Right lobe of liver (tissue), 6 donors: Measurements from ENCODE around the gene TNP2. TPM values are rescaled to one million over a fixed set of nuclear protein-coding genes. Genes with fewer than 3 reads are reported as not detected.
A peak's percentile ranks its signal among the peaks of the same experiment; 100 is the strongest.

Experiments used
- ATAC-seq, 4 donors: fragments of 200-7000 bp; cut with Tn5 transposase; one replicate each; pipeline ENCODE4 v1.9.1; 2020; ENCODE audit warnings: mild to moderate bottlenecking in 4 of 4, moderate library complexity in 4 of 4
- DNase-seq, 3 donors: peaks; one replicate each; pipeline ENCODE4 v3.0.0-alpha.2; 2020
- H3K27ac ChIP-seq, 3 donors: fragments of 200-600 bp; one replicate each; pipeline ENCODE4 v1.8.0; 2022
- H3K27me3 ChIP-seq, 2 donors: fragments of 200-600 bp; one replicate each; pipeline ENCODE4 v1.8.0; 2022
- H3K36me3 ChIP-seq, 4 donors: fragments of 200-600 bp; sonication (generic) in 1 of 4; one replicate each; pipeline versions ENCODE4 v1.5.1 to v1.8.0; 2017 to 2022; ENCODE audit warnings: control low read depth in 1 of 4
- H3K4me1 ChIP-seq, 4 donors: fragments of 200-600 bp; sonication (generic) in 1 of 4; one replicate each; pipeline versions ENCODE4 v1.5.1 to v1.8.0; 2017 to 2022; ENCODE audit warnings: control low read depth in 1 of 4
- H3K4me3 ChIP-seq, 3 donors: fragments of 200-600 bp; one replicate each; pipeline ENCODE4 v1.8.0; 2022
- H3K9me3 ChIP-seq, 4 donors: fragments of 200-600 bp; sonication (generic) in 1 of 4; one replicate each; pipeline versions ENCODE4 v1.5.1 to v1.8.0; 2017 to 2022; ENCODE audit warnings: control low read depth in 1 of 4
- CTCF ChIP-seq, 4 donors: fragments of 200-600 bp in 3 of 4; fragments of 450-650 bp in 1 of 4; IDR thresholded peaks; one replicate each; pipeline versions ENCODE4 v1.5.1 to v1.8.0; 2016 to 2022; ENCODE audit warnings: antibody characterized with exemption in 4 of 4, mild to moderate bottlenecking in 2 of 4
- POLR2A ChIP-seq: fragments of 450-650 bp; IDR thresholded peaks from one replicate; pipeline ENCODE4 v1.6.1; 2017; ENCODE audit warnings: antibody characterized with exemption, mild to moderate bottlenecking
- WGBS: methylation state at CpG from one replicate; pipeline ENCODE4 v1.1.6; 2018; ENCODE audit warnings: low coverage, low lambda C conversion rate; ENCODE audit not compliant: insufficient coverage; ENCODE audit errors: missing lambda C conversion rate; 5-methylcytosine and 5-hydroxymethylcytosine counted together
- intact Hi-C, 2 donors: fragments of 100-400 bp; cut with DNase I; formaldehyde crosslinking; loops; one replicate each; pipeline versions ENCODE4 v1.11.2 to v1.14.1; 2022
- total RNA-seq, 6 experiments: library from RNA; depleted of rRNA in 2 of 6; stranded (reverse); fragments of >200 nt in 2 of 6; fragmentation: NEBNext Ultra II Directional in 3 of 6; extraction: Animal tissue kit (Norgen Biotek cat#: 25700) in 3 of 6; gene quantifications; one replicate each; pipeline versions ENCODE4 v1.1.0 to v1.2.4, GENCODE V29; 2016 to 2023
- donor health status: DM: no; HTN: yes; CAD: no.
- donor health status: DM: no; HTN: no; CAD: no.
- donor health status: DM: no; HTN: no; CAD: no.
- donor health status: DM: no; HTN: yes; CAD: no.
- donor health status: DM: no; HTN: yes; CAD: no.

Gene TNP2
- total RNA-seq, 6 experiments from 2014 or later: not detected

- TF ChIP-seq POLR2A (no peak), CTCF (IDR thresholded peaks at IDR 0.05) (no peak)
- peak overlapping the region in 2 of 3 donors; percentile 6 to 57 for H3K27ac ChIP-seq
- H3K9me3 ChIP-seq: no peaks in the 10 kb centered on the region
- intact Hi-C loops: no loop called here
- no peaks in the 10 kb centered on the region for H3K36me3 ChIP-seq
- peak in 1 of 3 donors; percentile 65 for DNase-seq
- H3K4me3 ChIP-seq: no peak overlapping the region
- H3K4me1 ChIP-seq: peaks cover 0 to 15% (median 0%) of the 10 kb centered on the region in 4 donors
- H3K27me3 ChIP-seq: no peaks in the 10 kb centered on the region
- peak; percentile 75 to 92 (median 85) for ATAC-seq
- 38% methylated on average over 6 of the region's 7 CpGs for WGBS
Measured at GRCh38 chr16:11306997-11307638, 38.0 kb upstream of the TNP2 start.

- intact Hi-C loops: no loop called here
- ATAC-seq: no peak
- Histone ChIP-seq H3K27ac (no peak overlapping the region), H3K27me3 (no peaks in the 10 kb centered on the region), H3K36me3 (no peaks in the 10 kb centered on the region), H3K9me3 (no peaks in the 10 kb centered on the region), H3K4me1 (peaks cover 0 to 15% (median 0%) of the 10 kb centered on the region in 4 donors), H3K4me3 (no peak overlapping the region)
- WGBS: 89% methylated on average over 3 of the region's 8 CpGs
- no peak for DNase-seq
- TF ChIP-seq CTCF (IDR thresholded peaks at IDR 0.05) (no peak), POLR2A (no peak)
Measured at GRCh38 chr16:11306381-11306780, 37.3 kb upstream of the TNP2 start.

GRCh38 chr16:11303405-11304138 is 34.4 kb upstream of the TNP2 start:
- H3K9me3 ChIP-seq: no peaks in the 10 kb centered on the region
- 64% methylated on average over 16 of the region's 18 CpGs for WGBS
- peaks cover 0 to 10% (median 0%) of the 10 kb centered on the region in 4 donors for H3K4me1 ChIP-seq
- intact Hi-C loops: no loop called here
- DNase-seq (no peak), ATAC-seq (no peak)
- no peaks in the 10 kb centered on the region for H3K27me3 ChIP-seq
- H3K4me3 ChIP-seq: no peak overlapping the region
- TF ChIP-seq POLR2A (no peak), CTCF (IDR thresholded peaks at IDR 0.05) (no peak)
- H3K36me3 ChIP-seq: no peaks in the 10 kb centered on the region
- H3K27ac ChIP-seq: no peak overlapping the region

- 83% methylated on average over 4 of the region's 4 CpGs for WGBS
Measured at GRCh38 chr16:11302977-11303376, 33.9 kb upstream of the TNP2 start.

More at GRCh38 chr16:11302977-11303376, 33.9 kb upstream of the TNP2 start:
- Histone ChIP-seq H3K4me3 (no peak overlapping the region), H3K9me3 (no peaks in the 10 kb centered on the region), H3K4me1 (peaks cover 0 to 14% (median 0%) of the 10 kb centered on the region in 4 donors), H3K36me3 (no peaks in the 10 kb centered on the region), H3K27ac (no peak overlapping the region), H3K27me3 (no peaks in the 10 kb centered on the region)
- no peak for DNase-seq
- intact Hi-C loops: no loop called here
- TF ChIP-seq POLR2A (no peak), CTCF (IDR thresholded peaks at IDR 0.05) (no peak)
- no peak for ATAC-seq
